GM19193 (cell line): ENCODE results near the gene EGFL7.

Experiments used
- POLR2A ChIP-seq: IDR thresholded peaks from 4 replicates; pipeline ENCODE4 v1.6.1; 2011; ENCODE audit not compliant: insufficient read depth, insufficient read length; ENCODE audit errors: extremely low read depth

Gene EGFL7

GRCh38 chr9:136691316-136692184 is 28.8 kb downstream of the EGFL7 start:
- no peak for TF ChIP-seq POLR2A

GRCh38 chr9:136692185-136693134 is 29.7 kb downstream of the EGFL7 start:
- no peak for TF ChIP-seq POLR2A

GRCh38 chr9:136693135-136693489 is 30.4 kb downstream of the EGFL7 start:
- no peak for TF ChIP-seq POLR2A

GRCh38 chr9:136693490-136694162 is 30.9 kb downstream of the EGFL7 start:
- TF ChIP-seq POLR2A = no peak

GRCh38 chr9:136694163-136694871 is 31.6 kb downstream of the EGFL7 start:
- TF ChIP-seq POLR2A = no peak

DNA sequence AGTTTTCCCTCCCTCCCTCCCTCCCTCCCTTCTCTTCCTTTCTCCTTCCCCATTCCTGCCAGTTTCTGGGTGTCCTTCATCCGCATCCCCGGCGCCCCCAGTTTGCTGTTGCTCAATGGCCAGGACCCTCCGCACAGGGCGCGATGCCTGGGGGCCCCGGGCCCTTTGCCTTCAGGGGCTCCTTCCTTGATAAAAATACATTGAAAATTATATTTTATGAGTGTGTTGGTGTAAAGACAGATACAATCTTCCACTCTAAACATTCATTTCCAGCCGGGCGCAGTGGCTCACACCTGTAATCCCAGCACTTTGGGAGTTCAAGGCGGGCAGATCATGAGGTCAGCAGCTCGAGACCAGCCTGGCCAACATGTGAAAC is 32.1 kb downstream of the EGFL7 start:
- no peak for TF ChIP-seq POLR2A

DNA sequence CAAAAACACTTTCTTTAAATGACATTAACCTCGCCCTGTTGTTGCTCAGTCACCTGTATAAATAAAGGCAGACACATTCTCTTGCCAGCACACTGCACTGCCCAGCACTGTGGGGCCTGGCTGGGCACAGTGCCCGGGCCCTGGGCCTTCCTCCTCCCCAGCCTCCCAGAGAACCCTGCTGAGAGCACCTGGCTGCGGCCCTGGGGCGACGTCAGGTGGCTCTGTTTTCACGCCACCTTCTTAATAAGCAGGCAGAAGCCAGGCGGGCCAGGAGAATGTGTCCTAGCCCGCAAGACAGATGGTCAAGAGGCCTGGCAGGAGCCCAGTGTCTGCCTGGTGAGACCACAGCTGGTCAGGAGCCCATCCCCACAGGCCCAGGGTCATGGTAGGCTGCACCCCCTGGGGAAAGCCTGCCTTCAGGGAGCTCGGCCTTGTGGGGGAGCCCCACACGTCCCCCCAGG is 32.7 kb downstream of the EGFL7 start:
- no peak for TF ChIP-seq POLR2A

DNA sequence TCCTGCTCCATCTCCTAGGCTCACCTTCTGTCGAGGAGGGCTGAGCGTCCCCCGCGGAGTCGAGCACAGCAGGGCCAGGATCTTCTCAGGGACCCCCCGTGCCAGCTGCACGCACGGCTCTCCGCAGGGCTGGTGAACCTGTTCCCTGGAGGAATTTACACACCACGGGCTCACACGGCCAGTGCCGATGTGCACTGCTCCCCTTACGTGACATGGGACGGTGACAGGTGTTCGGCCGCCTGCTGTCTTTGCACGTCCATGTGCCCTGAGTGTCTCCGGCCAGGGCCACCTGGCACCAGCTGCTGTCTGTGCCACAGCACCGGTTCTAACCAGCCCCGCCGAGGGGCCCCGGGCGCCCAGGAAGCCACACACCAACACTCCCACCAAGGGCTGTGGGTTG is 33.2 kb downstream of the EGFL7 start:
- no peak for TF ChIP-seq POLR2A

DNA sequence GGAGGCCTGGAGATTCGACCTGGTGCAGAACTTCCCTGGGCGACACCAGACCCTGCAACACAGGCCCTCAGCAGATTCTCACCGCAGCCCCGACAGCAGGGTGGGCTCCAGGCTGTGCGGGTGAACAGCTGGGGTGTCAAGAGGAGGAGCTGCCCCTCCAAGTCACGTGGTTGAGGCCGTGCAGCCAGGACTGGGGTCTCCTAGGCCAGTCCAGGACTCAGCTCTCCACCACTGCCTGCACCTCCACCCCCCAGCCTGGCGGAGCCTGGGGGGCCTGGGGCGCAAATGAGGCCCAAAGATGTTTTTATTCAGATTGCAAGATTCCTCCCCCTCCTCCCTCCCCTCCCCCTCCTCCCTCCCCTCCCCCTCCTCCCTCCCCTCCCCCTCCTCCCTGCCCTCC is 33.8 kb downstream of the EGFL7 start:
- no peak for TF ChIP-seq POLR2A

DNA sequence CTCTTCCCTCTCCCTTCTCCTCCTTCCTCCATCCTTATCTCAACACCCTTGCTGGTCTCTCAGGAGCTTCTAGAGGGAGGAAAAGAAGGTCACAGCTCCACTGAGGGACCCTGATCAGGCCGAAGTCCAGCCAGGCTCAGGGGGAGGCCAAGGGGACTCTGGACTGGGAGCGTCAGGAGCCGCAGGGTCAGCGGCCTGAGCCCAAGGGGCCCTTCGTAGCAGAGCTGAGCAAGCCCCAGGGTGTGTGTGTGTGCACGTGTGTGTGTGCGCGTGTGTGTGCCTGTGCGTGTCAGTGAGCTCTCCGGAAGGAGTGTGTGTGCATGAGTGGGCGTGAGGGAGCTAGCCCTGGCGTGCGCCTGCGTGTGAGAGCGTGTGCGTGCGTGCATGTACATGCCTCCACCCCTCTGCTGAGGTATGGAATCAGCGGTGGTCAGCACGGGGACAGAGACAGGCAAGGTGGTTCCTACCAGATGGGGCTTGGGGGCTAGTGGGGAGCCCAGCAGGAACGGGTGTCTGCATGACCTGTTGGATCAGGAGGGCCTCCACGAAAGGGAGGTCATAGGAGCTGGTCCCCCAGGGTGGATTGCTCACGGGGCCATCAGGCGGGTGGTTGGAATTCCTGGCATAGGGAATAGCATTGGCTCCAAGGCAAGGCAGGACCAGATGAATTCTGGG is 34.6 kb downstream of the EGFL7 start:
- no peak for TF ChIP-seq POLR2A

DNA sequence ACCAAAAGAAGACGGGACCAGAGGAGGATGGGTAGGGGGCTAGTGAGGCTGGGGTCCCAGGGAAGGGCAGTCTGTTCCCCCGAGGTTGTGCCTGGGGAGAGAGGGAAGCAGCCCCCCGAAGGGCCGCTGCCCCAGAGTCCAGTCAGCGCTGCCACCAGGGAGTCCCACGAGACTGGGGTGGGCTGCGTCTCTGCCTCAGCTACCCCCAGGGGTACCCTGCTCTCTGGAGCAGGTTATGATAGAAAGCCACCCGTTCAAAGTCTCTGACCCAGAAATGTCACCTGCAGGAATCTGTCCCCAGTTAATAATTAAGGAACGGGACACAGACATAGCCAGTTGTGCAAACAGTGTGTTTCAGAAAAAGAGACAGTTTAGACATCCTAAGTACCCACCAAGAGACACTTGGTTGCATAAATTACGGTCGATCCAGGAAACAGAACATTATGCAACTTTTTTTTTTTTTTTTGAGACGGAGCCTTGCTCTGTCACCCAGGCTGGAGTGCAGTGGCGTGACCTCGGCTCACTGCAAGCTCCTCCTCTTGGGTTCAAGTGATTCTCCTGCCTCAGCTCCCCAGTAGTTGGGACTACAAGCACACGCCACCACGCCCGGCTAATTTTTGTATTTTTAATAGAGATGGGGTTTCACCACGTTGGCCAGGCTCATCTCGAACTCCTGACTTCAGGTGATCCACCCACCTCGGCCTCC is 35.3 kb downstream of the EGFL7 start:
- TF ChIP-seq POLR2A = no peak

DNA sequence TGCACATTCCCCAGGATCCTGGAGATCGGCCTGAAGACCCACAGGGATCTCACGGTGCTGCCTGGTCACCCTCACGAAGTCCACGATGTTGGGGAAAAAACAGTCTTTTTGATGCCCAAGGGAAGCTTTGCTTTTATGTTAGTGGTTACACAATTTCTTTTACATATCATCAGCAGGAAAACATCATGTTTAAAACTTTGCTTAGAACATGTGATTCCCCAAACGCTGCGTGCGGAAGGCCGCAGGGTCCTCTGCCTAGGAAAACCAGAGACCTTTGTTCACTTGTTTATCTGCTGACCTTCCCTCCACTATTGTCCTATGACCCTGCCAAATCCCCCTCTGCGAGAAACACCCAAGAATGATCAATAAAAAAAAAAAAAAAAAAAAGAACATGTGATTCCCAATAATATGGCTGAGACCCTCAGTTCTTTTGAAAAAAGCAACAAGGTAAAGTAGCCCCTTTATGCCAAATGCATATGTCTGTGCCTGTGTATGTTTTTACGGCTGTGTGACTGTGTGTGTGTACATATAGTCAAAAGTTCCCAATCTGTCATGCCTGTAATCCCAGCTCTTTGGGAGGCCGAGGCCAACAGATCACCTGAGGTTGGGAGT is 36.0 kb downstream of the EGFL7 start:
- no peak for TF ChIP-seq POLR2A

- TF ChIP-seq POLR2A = no peak
These were observed 37.6 kb downstream of the EGFL7 start for GRCh38 chr9:136700304-136700703.
